ENCODE data around the gene SLC6A3. TPM values are rescaled to one million over a fixed set of nuclear protein-coding genes. Genes with fewer than 3 reads are reported as not detected.
A peak's percentile ranks its signal among the peaks of the same experiment; 100 is the strongest.

The SLC6A3 gene
- total and polyA plus RNA-seq, 2 of the 13 experiments (the other 11 are each of a cell fraction or from before 2014, with no cell fraction given) = 0.01 TPM; not detected in 1

DNA sequence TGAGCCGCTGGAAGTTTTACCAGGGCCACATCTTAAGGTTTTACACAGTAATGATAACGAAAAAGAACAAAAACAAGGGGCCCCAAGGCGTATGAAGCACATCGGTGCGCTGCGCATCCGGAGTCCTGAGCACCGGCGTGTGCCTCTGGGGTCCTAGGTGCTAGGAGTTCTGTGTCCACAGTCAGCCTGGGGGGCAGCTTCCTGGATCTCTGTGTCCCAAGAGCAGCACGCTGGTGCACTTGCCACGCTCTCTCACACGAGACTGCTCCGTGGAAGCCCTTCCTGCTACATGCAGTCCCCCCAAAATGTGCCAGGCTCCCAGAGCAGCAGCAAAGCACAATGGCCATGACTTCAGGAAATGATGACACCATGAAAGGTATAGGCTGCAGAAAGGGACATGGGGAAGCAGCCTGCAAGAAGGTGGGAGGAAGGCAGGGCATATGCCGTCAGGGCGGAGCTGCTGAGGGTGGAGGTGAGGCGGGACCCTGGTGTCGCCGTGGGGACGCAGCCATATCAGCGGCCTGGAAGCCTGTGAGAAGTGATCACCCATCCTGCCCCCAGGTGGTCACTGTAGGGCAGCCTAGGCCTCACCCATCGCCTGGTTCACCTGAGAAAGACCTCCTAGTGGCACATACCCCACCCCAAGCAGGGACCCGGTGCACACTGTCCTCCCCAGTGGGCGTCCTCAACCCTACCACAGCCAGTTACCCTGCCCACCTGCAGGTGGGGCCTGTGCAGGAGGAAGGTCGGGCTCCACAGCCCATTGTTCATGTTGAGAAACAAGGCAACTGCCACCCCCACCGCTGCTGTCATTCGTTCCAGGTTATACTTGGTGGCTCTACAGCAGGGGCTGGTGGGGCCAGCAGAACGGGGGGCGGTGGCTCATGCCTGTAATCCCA, 23.6 kb upstream of the SLC6A3 start (continued):
- TF ChIP-seq, protein P1, sequence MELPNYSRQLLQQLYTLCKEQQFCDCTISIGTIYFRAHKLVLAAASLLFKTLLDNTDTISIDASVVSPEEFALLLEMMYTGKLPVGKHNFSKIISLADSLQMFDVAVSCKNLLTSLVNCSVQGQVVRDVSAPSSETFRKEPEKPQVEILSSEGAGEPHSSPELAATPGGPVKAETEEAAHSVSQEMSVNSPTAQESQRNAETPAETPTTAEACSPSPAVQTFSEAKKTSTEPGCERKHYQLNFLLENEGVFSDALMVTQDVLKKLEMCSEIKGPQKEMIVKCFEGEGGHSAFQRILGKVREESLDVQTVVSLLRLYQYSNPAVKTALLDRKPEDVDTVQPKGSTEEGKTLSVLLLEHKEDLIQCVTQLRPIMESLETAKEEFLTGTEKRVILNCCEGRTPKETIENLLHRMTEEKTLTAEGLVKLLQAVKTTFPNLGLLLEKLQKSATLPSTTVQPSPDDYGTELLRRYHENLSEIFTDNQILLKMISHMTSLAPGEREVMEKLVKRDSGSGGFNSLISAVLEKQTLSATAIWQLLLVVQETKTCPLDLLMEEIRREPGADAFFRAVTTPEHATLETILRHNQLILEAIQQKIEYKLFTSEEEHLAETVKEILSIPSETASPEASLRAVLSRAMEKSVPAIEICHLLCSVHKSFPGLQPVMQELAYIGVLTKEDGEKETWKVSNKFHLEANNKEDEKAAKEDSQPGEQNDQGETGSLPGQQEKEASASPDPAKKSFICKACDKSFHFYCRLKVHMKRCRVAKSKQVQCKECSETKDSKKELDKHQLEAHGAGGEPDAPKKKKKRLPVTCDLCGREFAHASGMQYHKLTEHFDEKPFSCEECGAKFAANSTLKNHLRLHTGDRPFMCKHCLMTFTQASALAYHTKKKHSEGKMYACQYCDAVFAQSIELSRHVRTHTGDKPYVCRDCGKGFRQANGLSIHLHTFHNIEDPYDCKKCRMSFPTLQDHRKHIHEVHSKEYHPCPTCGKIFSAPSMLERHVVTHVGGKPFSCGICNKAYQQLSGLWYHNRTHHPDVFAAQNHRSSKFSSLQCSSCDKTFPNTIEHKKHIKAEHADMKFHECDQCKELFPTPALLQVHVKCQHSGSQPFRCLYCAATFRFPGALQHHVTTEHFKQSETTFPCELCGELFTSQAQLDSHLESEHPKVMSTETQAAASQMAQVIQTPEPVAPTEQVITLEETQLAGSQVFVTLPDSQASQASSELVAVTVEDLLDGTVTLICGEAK (IDR thresholded peaks at IDR 0.05) = no peak
- TF ChIP-seq, protein P1 (CRISPR knock-in tag; IDR thresholded peaks at IDR 0.05) = no peak
- TF ChIP-seq, protein P2, sequence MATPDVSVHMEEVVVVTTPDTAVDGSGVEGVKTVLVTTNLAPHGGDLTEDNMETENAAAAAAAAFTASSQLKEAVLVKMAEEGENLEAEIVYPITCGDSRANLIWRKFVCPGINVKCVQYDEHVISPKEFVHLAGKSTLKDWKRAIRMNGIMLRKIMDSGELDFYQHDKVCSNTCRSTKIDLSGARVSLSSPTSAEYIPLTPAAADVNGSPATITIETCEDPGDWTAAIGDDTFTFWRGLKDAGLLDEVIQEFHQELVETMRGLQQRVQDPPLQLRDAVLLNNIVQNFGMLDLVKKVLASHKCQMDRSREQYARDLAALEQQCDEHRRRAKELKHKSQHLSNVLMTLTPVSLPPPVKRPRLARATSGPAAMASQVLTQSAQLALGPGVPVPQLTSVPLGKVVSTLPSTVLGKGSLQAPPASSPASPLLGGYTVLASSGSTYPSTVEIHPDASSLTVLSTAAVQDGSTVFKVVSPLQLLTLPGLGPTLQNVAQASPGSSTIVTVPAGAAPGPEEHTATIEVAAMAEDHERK (CRISPR knock-in tag; IDR thresholded peaks at IDR 0.05; ENCODE audit: low read depth) = no peak
- TF ChIP-seq CCAR2 (optimal IDR thresholded peaks at IDR 0.05; ENCODE audit: low read depth, low read length) = no peak
- TF ChIP-seq POLR2G (IDR thresholded peaks at IDR 0.05; ENCODE audit: low read depth, low read length) = 0 out of 2 replicates have a peak, but pooled peaks have one; percentile 44
